HepG2 (cell line): ENCODE data around the gene PALM3.
"Not testable (repeated sequence)": the region's sequence is repeated elsewhere in the genome, so short reads cannot be mapped to it uniquely, and the experiment has no call there.

Experiments
- ATRX ChIP-seq: sonication (generic); formaldehyde crosslinking; IDR thresholded peaks from 2 replicates; pipeline ENCODE4 v1.4.0; 2020; ENCODE audit warnings: missing genetic modification reagents, borderline replicate concordance
- GTF2F1 ChIP-seq: fragments of 150-350 bp; IDR thresholded peaks from 2 replicates; pipeline ENCODE4 v1.6.1; 2014; ENCODE audit warnings: low read length
- MXI1 ChIP-seq: IDR thresholded peaks from 3 replicates; pipeline ENCODE4 v1.6.1; 2012; ENCODE audit warnings: low read depth, low read length, inconsistent platforms, borderline replicate concordance
- RFXANK ChIP-seq: IDR thresholded peaks from 2 replicates; pipeline ENCODE4 v1.6.1; 2016
- SALL1 ChIP-seq: sonication (generic); formaldehyde crosslinking; IDR thresholded peaks from 2 replicates; pipeline ENCODE4 v1.8.0; 2022; ENCODE audit warnings: mild to moderate bottlenecking, missing genetic modification reagents
- ZFP90 ChIP-seq: sonication (generic); formaldehyde crosslinking; IDR thresholded peaks from 2 replicates; pipeline ENCODE4 v1.8.0; 2022; ENCODE audit warnings: missing genetic modification reagents, mild to moderate bottlenecking, inconsistent platforms, borderline replicate concordance
- ZNF777 ChIP-seq: sonication (generic); formaldehyde crosslinking; IDR thresholded peaks from 2 replicates; pipeline ENCODE4 v1.4.0; 2020; ENCODE audit warnings: missing genetic modification reagents
- TF ChIP-seq, protein P1 (sequence below): sonication (generic); formaldehyde crosslinking; IDR thresholded peaks from 2 replicates; pipeline ENCODE4 v1.8.0; 2022; ENCODE audit warnings: low read depth, missing genetic modification reagents
- TF ChIP-seq, protein P2 (sequence below), 2 experiments: IDR thresholded peaks; 2 replicates each; pipeline ENCODE4 v1.6.1; 2011 to 2012; ENCODE audit warnings: low read length in 2 of 2, borderline replicate concordance in 1 of 2, low read depth in 1 of 2, mild to moderate bottlenecking in 1 of 2, moderate library complexity in 1 of 2
- TF ChIP-seq, protein P3 (sequence below): sonication (generic); formaldehyde crosslinking; IDR thresholded peaks from 2 replicates; pipeline ENCODE4 v1.4.0; 2020; ENCODE audit warnings: low read depth, mild to moderate bottlenecking, missing genetic modification reagents

DNA sequence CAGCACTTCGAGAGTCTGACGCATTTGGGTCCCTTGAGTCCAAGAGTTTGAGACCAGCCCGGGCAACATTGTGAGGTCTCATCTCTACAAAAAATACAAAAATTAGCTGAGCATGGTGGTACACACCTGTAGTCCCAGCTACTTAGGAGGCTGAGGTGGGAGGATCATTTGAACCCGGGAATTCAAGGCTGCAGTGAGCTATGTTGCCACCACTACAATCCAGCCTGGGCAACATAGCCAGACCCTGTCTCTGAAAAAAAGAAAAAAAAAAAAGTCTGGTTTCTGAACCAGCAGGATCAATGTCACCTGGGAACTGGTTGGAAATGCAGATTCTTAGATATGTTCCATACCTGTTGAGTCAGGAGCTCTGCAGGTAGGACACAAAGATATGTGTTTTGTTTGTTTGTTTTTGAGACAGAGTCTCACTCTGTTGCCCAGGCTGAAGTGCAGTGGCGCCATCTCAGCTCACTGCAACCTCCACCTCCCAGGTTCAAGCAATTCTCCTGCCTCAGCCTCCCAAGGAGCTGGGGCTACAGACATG lies 35.2 kb downstream of the PALM3 start:
- TF ChIP-seq RFXANK (CRISPR knock-in tag); SALL1 (CRISPR knock-in tag); ZFP90 (CRISPR knock-in tag); GTF2F1; ATRX (CRISPR knock-in tag); MXI1; ZNF777 (CRISPR knock-in tag): not testable (repeated sequence)
- TF ChIP-seq, protein P1, sequence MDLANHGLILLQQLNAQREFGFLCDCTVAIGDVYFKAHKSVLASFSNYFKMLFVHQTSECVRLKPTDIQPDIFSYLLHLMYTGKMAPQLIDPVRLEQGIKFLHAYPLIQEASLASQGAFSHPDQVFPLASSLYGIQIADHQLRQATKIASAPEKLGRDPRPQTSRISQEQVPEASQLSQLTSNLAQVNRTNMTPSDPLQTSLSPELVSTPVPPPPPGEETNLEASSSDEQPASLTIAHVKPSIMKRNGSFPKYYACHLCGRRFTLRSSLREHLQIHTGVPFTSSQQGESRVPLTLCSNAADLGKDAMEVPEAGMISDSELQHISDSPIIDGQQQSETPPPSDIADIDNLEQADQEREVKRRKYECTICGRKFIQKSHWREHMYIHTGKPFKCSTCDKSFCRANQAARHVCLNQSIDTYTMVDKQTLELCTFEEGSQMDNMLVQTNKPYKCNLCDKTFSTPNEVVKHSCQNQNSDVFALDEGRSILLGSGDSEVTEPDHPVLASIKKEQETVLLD: not testable (repeated sequence)
- TF ChIP-seq, protein P2, sequence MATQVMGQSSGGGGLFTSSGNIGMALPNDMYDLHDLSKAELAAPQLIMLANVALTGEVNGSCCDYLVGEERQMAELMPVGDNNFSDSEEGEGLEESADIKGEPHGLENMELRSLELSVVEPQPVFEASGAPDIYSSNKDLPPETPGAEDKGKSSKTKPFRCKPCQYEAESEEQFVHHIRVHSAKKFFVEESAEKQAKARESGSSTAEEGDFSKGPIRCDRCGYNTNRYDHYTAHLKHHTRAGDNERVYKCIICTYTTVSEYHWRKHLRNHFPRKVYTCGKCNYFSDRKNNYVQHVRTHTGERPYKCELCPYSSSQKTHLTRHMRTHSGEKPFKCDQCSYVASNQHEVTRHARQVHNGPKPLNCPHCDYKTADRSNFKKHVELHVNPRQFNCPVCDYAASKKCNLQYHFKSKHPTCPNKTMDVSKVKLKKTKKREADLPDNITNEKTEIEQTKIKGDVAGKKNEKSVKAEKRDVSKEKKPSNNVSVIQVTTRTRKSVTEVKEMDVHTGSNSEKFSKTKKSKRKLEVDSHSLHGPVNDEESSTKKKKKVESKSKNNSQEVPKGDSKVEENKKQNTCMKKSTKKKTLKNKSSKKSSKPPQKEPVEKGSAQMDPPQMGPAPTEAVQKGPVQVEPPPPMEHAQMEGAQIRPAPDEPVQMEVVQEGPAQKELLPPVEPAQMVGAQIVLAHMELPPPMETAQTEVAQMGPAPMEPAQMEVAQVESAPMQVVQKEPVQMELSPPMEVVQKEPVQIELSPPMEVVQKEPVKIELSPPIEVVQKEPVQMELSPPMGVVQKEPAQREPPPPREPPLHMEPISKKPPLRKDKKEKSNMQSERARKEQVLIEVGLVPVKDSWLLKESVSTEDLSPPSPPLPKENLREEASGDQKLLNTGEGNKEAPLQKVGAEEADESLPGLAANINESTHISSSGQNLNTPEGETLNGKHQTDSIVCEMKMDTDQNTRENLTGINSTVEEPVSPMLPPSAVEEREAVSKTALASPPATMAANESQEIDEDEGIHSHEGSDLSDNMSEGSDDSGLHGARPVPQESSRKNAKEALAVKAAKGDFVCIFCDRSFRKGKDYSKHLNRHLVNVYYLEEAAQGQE (IDR thresholded peaks at IDR 0.05; ENCODE audit: borderline replicate concordance in 1 of 2, low read depth in 1 of 2, low read length in 2 of 2): not testable (repeated sequence)
- TF ChIP-seq, protein P3, sequence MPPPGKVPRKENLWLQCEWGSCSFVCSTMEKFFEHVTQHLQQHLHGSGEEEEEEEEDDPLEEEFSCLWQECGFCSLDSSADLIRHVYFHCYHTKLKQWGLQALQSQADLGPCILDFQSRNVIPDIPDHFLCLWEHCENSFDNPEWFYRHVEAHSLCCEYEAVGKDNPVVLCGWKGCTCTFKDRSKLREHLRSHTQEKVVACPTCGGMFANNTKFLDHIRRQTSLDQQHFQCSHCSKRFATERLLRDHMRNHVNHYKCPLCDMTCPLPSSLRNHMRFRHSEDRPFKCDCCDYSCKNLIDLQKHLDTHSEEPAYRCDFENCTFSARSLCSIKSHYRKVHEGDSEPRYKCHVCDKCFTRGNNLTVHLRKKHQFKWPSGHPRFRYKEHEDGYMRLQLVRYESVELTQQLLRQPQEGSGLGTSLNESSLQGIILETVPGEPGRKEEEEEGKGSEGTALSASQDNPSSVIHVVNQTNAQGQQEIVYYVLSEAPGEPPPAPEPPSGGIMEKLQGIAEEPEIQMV: not testable (repeated sequence)
